Measurements from ENCODE around the gene CALCR. TPM values are rescaled to one million over a fixed set of nuclear protein-coding genes. Genes with fewer than 3 reads are reported as not detected.

The CALCR gene
- total and polyA plus RNA-seq, 4 donors: 0.04 to 0.20 (median 0.09) TPM

DNA sequence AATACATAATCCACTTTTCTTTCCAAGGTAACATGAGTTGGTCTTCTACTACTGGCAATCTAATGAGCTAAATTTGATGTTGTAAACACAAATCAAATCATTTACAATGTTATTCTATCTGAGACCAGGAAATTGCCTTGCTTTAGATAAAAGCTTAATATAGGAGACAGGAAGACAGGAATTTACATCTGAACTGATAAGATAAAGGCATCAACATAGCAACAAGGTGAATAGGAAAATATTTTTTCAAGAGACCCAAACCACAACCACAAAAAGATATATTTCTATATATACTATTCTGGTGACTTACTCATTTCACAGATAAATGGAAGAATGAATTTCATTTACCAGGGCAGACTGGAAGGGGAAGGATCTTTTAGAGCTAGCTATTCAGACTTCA is 46.3 kb upstream of the CALCR start:
- Histone ChIP-seq H3K27me3 (ENCODE audit: control insufficient read depth in 3 of 3, insufficient read depth in 3 of 3, low read length in 2 of 3) (no peaks in the 10 kb centered on the region), H3K4me1 (ENCODE audit: control insufficient read depth in 5 of 5, insufficient read depth in 5 of 5, low read length in 5 of 5) (no peaks in the 10 kb centered on the region), H3K27ac (ENCODE audit: low read depth in 1 of 2, low read length in 1 of 2) (no peak overlapping the region), H3K4me3 (no peak overlapping the region), H3K9ac (ENCODE audit: insufficient read depth in 1 of 2, low read length in 2 of 2) (no peak overlapping the region), H3K9me3 (ENCODE audit: control insufficient read depth in 4 of 4, insufficient read depth in 3 of 4, low read length in 3 of 4) (no peaks in the 10 kb centered on the region), H3K36me3 (ENCODE audit: control insufficient read depth in 4 of 4, insufficient read depth in 4 of 4, low read length in 4 of 4) (no peaks in the 10 kb centered on the region)
- no peak for ATAC-seq (ENCODE audit: insufficient read depth, low FRiP score)
- TF ChIP-seq, protein P1, sequence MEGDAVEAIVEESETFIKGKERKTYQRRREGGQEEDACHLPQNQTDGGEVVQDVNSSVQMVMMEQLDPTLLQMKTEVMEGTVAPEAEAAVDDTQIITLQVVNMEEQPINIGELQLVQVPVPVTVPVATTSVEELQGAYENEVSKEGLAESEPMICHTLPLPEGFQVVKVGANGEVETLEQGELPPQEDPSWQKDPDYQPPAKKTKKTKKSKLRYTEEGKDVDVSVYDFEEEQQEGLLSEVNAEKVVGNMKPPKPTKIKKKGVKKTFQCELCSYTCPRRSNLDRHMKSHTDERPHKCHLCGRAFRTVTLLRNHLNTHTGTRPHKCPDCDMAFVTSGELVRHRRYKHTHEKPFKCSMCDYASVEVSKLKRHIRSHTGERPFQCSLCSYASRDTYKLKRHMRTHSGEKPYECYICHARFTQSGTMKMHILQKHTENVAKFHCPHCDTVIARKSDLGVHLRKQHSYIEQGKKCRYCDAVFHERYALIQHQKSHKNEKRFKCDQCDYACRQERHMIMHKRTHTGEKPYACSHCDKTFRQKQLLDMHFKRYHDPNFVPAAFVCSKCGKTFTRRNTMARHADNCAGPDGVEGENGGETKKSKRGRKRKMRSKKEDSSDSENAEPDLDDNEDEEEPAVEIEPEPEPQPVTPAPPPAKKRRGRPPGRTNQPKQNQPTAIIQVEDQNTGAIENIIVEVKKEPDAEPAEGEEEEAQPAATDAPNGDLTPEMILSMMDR (IDR thresholded peaks at IDR 0.05; ENCODE audit: control extremely low read depth, extremely low read depth): no peak
- DNase-seq: no peak

GRCh38 chr7:93620057-93620456 is 45.5 kb upstream of the CALCR start:
- H3K9ac ChIP-seq (ENCODE audit: insufficient read depth in 1 of 2, low read length in 2 of 2): no peak overlapping the region
- DNase-seq (no peak), ATAC-seq (ENCODE audit: insufficient read depth, low FRiP score) (no peak)
- no peak overlapping the region for H3K27ac ChIP-seq (ENCODE audit: low read depth in 1 of 2, low read length in 1 of 2)
- H3K27me3 ChIP-seq (ENCODE audit: control insufficient read depth in 3 of 3, insufficient read depth in 3 of 3, low read length in 2 of 3): no peaks in the 10 kb centered on the region
- H3K4me3 ChIP-seq: no peak overlapping the region
- no peaks in the 10 kb centered on the region for H3K9me3 ChIP-seq (ENCODE audit: control insufficient read depth in 4 of 4, insufficient read depth in 3 of 4, low read length in 3 of 4)
- no peaks in the 10 kb centered on the region for H3K36me3 ChIP-seq (ENCODE audit: control insufficient read depth in 4 of 4, insufficient read depth in 4 of 4, low read length in 4 of 4)
- TF ChIP-seq, protein P1 (IDR thresholded peaks at IDR 0.05; ENCODE audit: control extremely low read depth, extremely low read depth): no peak
- H3K4me1 ChIP-seq (ENCODE audit: control insufficient read depth in 5 of 5, insufficient read depth in 5 of 5, low read length in 5 of 5): no peaks in the 10 kb centered on the region

DNA sequence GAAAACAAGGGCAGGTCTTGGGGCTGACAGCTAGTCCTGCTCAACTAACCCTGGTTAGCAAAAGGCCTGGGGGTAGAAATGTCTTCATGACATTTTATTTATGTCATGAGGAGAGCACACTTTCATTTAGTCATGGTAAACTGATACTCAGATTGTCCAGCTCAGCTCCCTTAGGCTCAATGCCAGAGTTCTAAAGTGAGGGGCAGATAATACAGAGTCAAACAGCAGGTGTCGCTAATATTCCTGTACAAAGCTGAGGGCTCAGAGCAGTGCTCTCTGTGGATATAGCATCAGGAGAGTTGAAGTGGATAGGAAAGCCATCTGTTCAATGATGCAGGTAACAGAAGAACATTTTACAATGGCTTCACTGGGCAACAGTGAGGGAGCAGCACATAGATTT is 26.8 kb upstream of the CALCR start:
- H3K4me1 ChIP-seq (ENCODE audit: control insufficient read depth in 5 of 5, insufficient read depth in 5 of 5, low read length in 5 of 5): no peaks in the 10 kb centered on the region
- H3K36me3 ChIP-seq (ENCODE audit: control insufficient read depth in 4 of 4, insufficient read depth in 4 of 4, low read length in 4 of 4): no peaks in the 10 kb centered on the region
- TF ChIP-seq, protein P1 (IDR thresholded peaks at IDR 0.05; ENCODE audit: control extremely low read depth, extremely low read depth): no peak
- no peak overlapping the region for H3K9ac ChIP-seq (ENCODE audit: insufficient read depth in 1 of 2, low read length in 2 of 2)
- no peak overlapping the region for H3K4me3 ChIP-seq
- DNase-seq (no peak), ATAC-seq (ENCODE audit: insufficient read depth, low FRiP score) (no peak)
- no peak overlapping the region for H3K27ac ChIP-seq (ENCODE audit: low read depth in 1 of 2, low read length in 1 of 2)
- H3K9me3 ChIP-seq (ENCODE audit: control insufficient read depth in 4 of 4, insufficient read depth in 3 of 4, low read length in 3 of 4): no peaks in the 10 kb centered on the region
- WGBS, 2 donors: 78 to 92% methylated on average over 1 of the region's 1 CpG
- H3K27me3 ChIP-seq (ENCODE audit: control insufficient read depth in 3 of 3, insufficient read depth in 3 of 3, low read length in 2 of 3): no peaks in the 10 kb centered on the region

- H3K27ac ChIP-seq (ENCODE audit: low read depth in 1 of 2, low read length in 1 of 2): no peak overlapping the region
- TF ChIP-seq, protein P1 (IDR thresholded peaks at IDR 0.05; ENCODE audit: control extremely low read depth, extremely low read depth): no peak
- ATAC-seq (ENCODE audit: insufficient read depth, low FRiP score): no peak
Observed at GRCh38 chr7:93594250-93594649, 19.7 kb upstream of the CALCR start.

More at GRCh38 chr7:93594250-93594649, 19.7 kb upstream of the CALCR start:
- Histone ChIP-seq H3K27me3 (ENCODE audit: control insufficient read depth in 3 of 3, insufficient read depth in 3 of 3, low read length in 2 of 3) (no peaks in the 10 kb centered on the region), H3K4me1 (ENCODE audit: control insufficient read depth in 5 of 5, insufficient read depth in 5 of 5, low read length in 5 of 5) (no peaks in the 10 kb centered on the region), H3K9me3 (ENCODE audit: control insufficient read depth in 4 of 4, insufficient read depth in 3 of 4, low read length in 3 of 4) (no peaks in the 10 kb centered on the region), H3K4me3 (no peak overlapping the region), H3K9ac (ENCODE audit: insufficient read depth in 1 of 2, low read length in 2 of 2) (no peak overlapping the region), H3K36me3 (ENCODE audit: control insufficient read depth in 4 of 4, insufficient read depth in 4 of 4, low read length in 4 of 4) (no peaks in the 10 kb centered on the region)
- no peak for DNase-seq
- 90 to 92% methylated on average over 1 of the region's 1 CpG for WGBS, 2 donors

Data from lung (tissue), 12 donors.